SU-DHL-6 (cell line): ENCODE results near the gene ATP10D.

Source experiments
- H2AFZ ChIP-seq: fragments of 200-600 bp; sonication (generic); 2 replicates; pipeline ENCODE4 v1.6.1; 2014; ENCODE audit warnings: low read depth, mild to moderate bottlenecking, moderate library complexity, mixed read lengths, antibody characterized with exemption, low read length; ENCODE audit not compliant: severe bottlenecking
- H3F3A ChIP-seq: fragments of 200-600 bp; shearing (Covaris generic); 2 replicates; pipeline ENCODE4 v1.6.0; 2016; ENCODE audit warnings: antibody characterized with exemption, mild to moderate bottlenecking; ENCODE audit not compliant: insufficient read depth
- H3K27ac ChIP-seq: fragments of 200-600 bp; sonication (generic); 2 replicates; pipeline ENCODE4 v1.5.1; 2016; ENCODE audit warnings: low read depth, mild to moderate bottlenecking, low read length, moderate library complexity, mixed read lengths
- H3K27me3 ChIP-seq: fragments of 200-600 bp; sonication (generic), shearing (Covaris generic); 2 replicates; pipeline ENCODE4 v1.6.0; 2014; ENCODE audit warnings: mild to moderate bottlenecking, low read length
- H3K36me3 ChIP-seq: fragments of 200-600 bp; sonication (generic); 2 replicates; pipeline ENCODE4 v1.6.1; 2014; ENCODE audit warnings: mild to moderate bottlenecking, low read length, mixed read lengths
- H3K4me2 ChIP-seq: fragments of 300-600, 200-600 bp; shearing (Covaris generic), sonication (generic); 2 replicates; pipeline ENCODE4 v1.6.0; 2014; ENCODE audit warnings: low read length, low read depth, mild to moderate bottlenecking; ENCODE audit not compliant: poor library complexity, severe bottlenecking
- H3K4me3 ChIP-seq: fragments of 200-600 bp; sonication (generic); 2 replicates; pipeline ENCODE4 v1.5.1; 2014; ENCODE audit warnings: antibody characterized with exemption, low read length, mild to moderate bottlenecking, mixed read lengths; ENCODE audit not compliant: insufficient read depth, poor library complexity, severe bottlenecking
- H3K79me2 ChIP-seq: fragments of 200-600 bp; sonication (generic); 2 replicates; pipeline ENCODE4 v1.6.1; 2014; ENCODE audit warnings: mild to moderate bottlenecking, low read length, moderate library complexity; ENCODE audit not compliant: insufficient read depth
- H3K9ac ChIP-seq: fragments of 200-600 bp; sonication (generic); 2 replicates; pipeline ENCODE4 v1.7.0; 2014; ENCODE audit warnings: mild to moderate bottlenecking, low read length
- H3K9me2 ChIP-seq: fragments of 200-600 bp; sonication (generic); replicated peaks from 2 replicates; pipeline ENCODE4 v1.6.1; 2014; ENCODE audit warnings: low read length; ENCODE audit not compliant: insufficient read depth
- H3K9me3 ChIP-seq: fragments of 200-600 bp; sonication (generic); 2 replicates; pipeline ENCODE4 v1.6.1; 2014; ENCODE audit warnings: low read length, mixed read lengths; ENCODE audit not compliant: insufficient read depth
- H4K20me1 ChIP-seq: fragments of 200-600 bp; sonication (generic); 2 replicates; pipeline ENCODE4 v1.6.1; 2014; ENCODE audit warnings: low read depth, mild to moderate bottlenecking, antibody characterized with exemption, low read length, moderate library complexity, mixed read lengths
- EZH2phosphoT487 ChIP-seq: fragments of 200-600 bp; sonication (generic), shearing (Covaris generic); conservative IDR thresholded peaks from 2 replicates; pipeline ENCODE4 v1.6.1; 2018; ENCODE audit warnings: mild to moderate bottlenecking, antibody characterized with exemption, low read length, moderate library complexity, mixed read lengths
- TF ChIP-seq, protein P1 (sequence below): fragments of 200-600 bp; sonication (generic); IDR thresholded peaks from one replicate; pipeline ENCODE4 v1.5.1; 2017; ENCODE audit warnings: antibody characterized with exemption, mild to moderate bottlenecking, low read length, moderate library complexity; ENCODE audit not compliant: insufficient read depth, poor library complexity, severe bottlenecking

The ATP10D gene

DNA sequence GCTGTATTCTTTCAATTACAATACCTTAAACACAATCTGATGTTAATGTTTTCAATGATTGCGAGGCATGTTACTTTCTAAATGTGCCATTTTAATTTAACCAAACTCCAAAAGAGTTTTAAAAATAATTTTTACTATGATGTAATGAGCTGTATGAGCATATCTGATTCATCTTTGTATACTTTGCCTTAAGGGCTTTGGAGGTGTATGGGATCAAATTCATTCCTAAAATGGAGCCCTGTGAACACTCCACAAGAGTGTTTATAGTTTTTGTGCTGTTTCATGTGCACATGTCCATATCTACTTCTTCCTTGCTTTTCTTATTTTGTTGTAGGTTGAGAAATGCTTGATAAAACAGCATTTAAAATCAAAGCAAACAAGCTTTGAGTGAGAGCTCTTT lies 82.4 kb downstream of the ATP10D start:
- Histone ChIP-seq H3K79me2 (no peaks in the 10 kb centered on the region), H3K27ac (no peak overlapping the region), H3K9me2 (no peaks in the 10 kb centered on the region), H3K27me3 (no peaks in the 10 kb centered on the region), H3F3A (no peaks in the 10 kb centered on the region), H3K4me3 (no peak overlapping the region), H4K20me1 (no peaks in the 10 kb centered on the region), H3K36me3 (no peaks in the 10 kb centered on the region), H2AFZ (no peak overlapping the region), H3K9ac (no peak overlapping the region), H3K4me2 (no peak overlapping the region), H3K9me3 (no peaks in the 10 kb centered on the region)
- TF ChIP-seq, protein P1, sequence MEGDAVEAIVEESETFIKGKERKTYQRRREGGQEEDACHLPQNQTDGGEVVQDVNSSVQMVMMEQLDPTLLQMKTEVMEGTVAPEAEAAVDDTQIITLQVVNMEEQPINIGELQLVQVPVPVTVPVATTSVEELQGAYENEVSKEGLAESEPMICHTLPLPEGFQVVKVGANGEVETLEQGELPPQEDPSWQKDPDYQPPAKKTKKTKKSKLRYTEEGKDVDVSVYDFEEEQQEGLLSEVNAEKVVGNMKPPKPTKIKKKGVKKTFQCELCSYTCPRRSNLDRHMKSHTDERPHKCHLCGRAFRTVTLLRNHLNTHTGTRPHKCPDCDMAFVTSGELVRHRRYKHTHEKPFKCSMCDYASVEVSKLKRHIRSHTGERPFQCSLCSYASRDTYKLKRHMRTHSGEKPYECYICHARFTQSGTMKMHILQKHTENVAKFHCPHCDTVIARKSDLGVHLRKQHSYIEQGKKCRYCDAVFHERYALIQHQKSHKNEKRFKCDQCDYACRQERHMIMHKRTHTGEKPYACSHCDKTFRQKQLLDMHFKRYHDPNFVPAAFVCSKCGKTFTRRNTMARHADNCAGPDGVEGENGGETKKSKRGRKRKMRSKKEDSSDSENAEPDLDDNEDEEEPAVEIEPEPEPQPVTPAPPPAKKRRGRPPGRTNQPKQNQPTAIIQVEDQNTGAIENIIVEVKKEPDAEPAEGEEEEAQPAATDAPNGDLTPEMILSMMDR, result no peak

DNA sequence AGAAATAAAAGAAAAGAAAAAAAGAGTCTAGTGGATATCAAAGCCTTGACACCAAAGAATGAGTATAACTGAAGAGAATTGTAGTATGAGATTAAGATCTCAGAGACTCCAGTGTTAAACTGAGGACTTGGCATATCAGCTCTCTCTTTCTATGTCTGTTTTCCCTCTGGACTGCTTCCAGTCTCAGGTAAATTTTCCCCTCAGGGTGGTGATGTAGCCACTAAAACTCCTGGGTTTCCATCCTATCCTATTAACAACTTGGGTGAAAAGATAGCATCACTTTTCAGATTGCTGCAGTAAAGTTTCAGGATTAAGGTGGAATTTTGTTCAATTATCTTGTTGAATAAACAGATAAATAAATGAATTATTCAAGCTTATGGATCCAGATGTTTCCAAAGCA lies 85.7 kb downstream of the ATP10D start:
- Histone ChIP-seq H3F3A (no peaks in the 10 kb centered on the region), H2AFZ (no peak overlapping the region), H3K36me3 (no peaks in the 10 kb centered on the region), H3K9me3 (no peaks in the 10 kb centered on the region), H3K27me3 (no peaks in the 10 kb centered on the region), H4K20me1 (no peaks in the 10 kb centered on the region), H3K9ac (no peak overlapping the region), H3K27ac (no peak overlapping the region), H3K4me3 (no peak overlapping the region), H3K9me2 (no peaks in the 10 kb centered on the region), H3K4me2 (no peak overlapping the region), H3K79me2 (no peaks in the 10 kb centered on the region)
- TF ChIP-seq, protein P1, result no peak
- TF ChIP-seq EZH2phosphoT487, result no peak

DNA sequence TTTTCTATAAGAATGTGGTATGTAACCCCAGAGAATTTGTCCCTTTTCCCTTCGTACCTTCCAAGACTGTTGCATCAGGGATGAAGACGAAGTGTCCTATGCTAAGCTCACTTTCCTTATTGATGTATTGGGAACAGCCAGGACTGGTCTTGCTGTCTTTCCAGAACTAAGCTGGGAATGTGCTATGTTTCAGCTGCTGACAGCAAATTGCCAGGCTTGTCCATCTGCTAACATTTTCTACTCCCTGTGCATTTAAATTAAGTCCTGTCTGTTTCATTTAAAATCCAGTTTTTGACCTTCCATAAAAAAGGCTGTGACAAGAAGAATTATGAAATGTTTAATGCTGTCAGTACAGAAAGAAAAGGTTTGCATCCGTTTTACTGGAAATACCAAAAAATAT lies 87.9 kb downstream of the ATP10D start:
- no peaks in the 10 kb centered on the region for H3K79me2 ChIP-seq
- H3K27ac ChIP-seq, result no peak overlapping the region
- H3K27me3 ChIP-seq, result no peaks in the 10 kb centered on the region
- H3K36me3 ChIP-seq, result no peaks in the 10 kb centered on the region
- no peaks in the 10 kb centered on the region for H3K9me3 ChIP-seq
- H2AFZ ChIP-seq, result no peak overlapping the region
- H3K4me2 ChIP-seq, result no peak overlapping the region
- no peak for TF ChIP-seq EZH2phosphoT487
- TF ChIP-seq, protein P1, result no peak
- no peaks in the 10 kb centered on the region for H3K9me2 ChIP-seq
- H4K20me1 ChIP-seq, result no peaks in the 10 kb centered on the region
- H3K4me3 ChIP-seq, result no peak overlapping the region
- H3F3A ChIP-seq, result no peaks in the 10 kb centered on the region
- no peak overlapping the region for H3K9ac ChIP-seq
